DOHH2 (cell line): ENCODE data around the gene GPBAR1.

Experiments used
- H3F3A ChIP-seq: fragments of 200-600 bp; sonication (generic), shearing (Covaris generic); 2 replicates; pipeline ENCODE4 v1.6.0; 2016; ENCODE audit warnings: antibody characterized with exemption, mild to moderate bottlenecking; ENCODE audit not compliant: control insufficient read depth, insufficient read depth
- H3K27ac ChIP-seq: fragments of 200-600 bp; sonication (generic); 2 replicates; pipeline ENCODE4 v1.5.1; 2014; ENCODE audit warnings: low read depth, mild to moderate bottlenecking, low read length, moderate library complexity
- H3K27me3 ChIP-seq: fragments of 200-600 bp; sonication (generic); 2 replicates; pipeline ENCODE4 v1.6.1; 2014; ENCODE audit warnings: mild to moderate bottlenecking, low read length, mixed read lengths; ENCODE audit not compliant: control insufficient read depth
- H3K36me3 ChIP-seq: fragments of 200-600 bp; sonication (generic); 2 replicates; pipeline ENCODE4 v1.6.1; 2014; ENCODE audit warnings: mild to moderate bottlenecking, low read length, moderate library complexity, mixed read lengths; ENCODE audit not compliant: control insufficient read depth
- H3K4me1 ChIP-seq: fragments of 200-600 bp; sonication (generic); 2 replicates; pipeline ENCODE4 v1.6.1; 2014; ENCODE audit warnings: mild to moderate bottlenecking, low read length, mixed read lengths; ENCODE audit not compliant: control insufficient read depth
- H3K4me2 ChIP-seq: fragments of 200-600 bp; sonication (generic); 2 replicates; pipeline ENCODE4 v1.6.0; 2014; ENCODE audit warnings: mild to moderate bottlenecking, low read length, moderate library complexity
- H3K4me3 ChIP-seq: fragments of 200-600 bp; sonication (generic); 2 replicates; pipeline ENCODE4 v1.5.1; 2014; ENCODE audit warnings: mild to moderate bottlenecking, low read length, mixed read lengths
- H3K79me2 ChIP-seq: fragments of 200-600 bp; sonication (generic); 2 replicates; pipeline ENCODE4 v1.6.1; 2014; ENCODE audit warnings: mild to moderate bottlenecking, low read length, mixed read lengths; ENCODE audit not compliant: control insufficient read depth
- H3K9me2 ChIP-seq: fragments of 200-600 bp; sonication (generic); replicated peaks from 2 replicates; pipeline ENCODE4 v1.6.1; 2014; ENCODE audit warnings: mild to moderate bottlenecking, low read length, mixed read lengths; ENCODE audit not compliant: control insufficient read depth
- H3K9me3 ChIP-seq: fragments of 200-600 bp; sonication (generic); 2 replicates; pipeline ENCODE4 v1.6.1; 2014; ENCODE audit warnings: antibody characterized with exemption, low read length, mixed read lengths; ENCODE audit not compliant: control insufficient read depth, insufficient read depth
- H4K20me1 ChIP-seq: fragments of 200-600 bp; sonication (generic); 2 replicates; pipeline ENCODE4 v1.6.0; 2014; ENCODE audit warnings: low read depth, mild to moderate bottlenecking, antibody characterized with exemption, low read length, moderate library complexity; ENCODE audit not compliant: control insufficient read depth, insufficient read depth
- EZH2phosphoT487 ChIP-seq: fragments of 200-600 bp; sonication (generic); IDR thresholded peaks from 2 replicates; pipeline ENCODE4 v1.6.1; 2017; ENCODE audit warnings: borderline replicate concordance, mild to moderate bottlenecking, antibody characterized with exemption, low read length, moderate library complexity, mixed read lengths
- TF ChIP-seq, protein P1 (sequence below): fragments of 200-600 bp; sonication (generic); IDR thresholded peaks from one replicate; pipeline ENCODE4 v1.5.1; 2014; ENCODE audit warnings: antibody characterized with exemption, mild to moderate bottlenecking, low read depth, low read length; ENCODE audit not compliant: poor library complexity, severe bottlenecking

GPBAR1 gene

GRCh38 chr2:218216674-218217359 is 44.0 kb upstream of the GPBAR1 start, which contains the start of gene ARPC2:
ARPC2 (plus strand) TSS chr2:218217189; CDS start chr2:218217471, 282 bp downstream.
- TF ChIP-seq, protein P1, sequence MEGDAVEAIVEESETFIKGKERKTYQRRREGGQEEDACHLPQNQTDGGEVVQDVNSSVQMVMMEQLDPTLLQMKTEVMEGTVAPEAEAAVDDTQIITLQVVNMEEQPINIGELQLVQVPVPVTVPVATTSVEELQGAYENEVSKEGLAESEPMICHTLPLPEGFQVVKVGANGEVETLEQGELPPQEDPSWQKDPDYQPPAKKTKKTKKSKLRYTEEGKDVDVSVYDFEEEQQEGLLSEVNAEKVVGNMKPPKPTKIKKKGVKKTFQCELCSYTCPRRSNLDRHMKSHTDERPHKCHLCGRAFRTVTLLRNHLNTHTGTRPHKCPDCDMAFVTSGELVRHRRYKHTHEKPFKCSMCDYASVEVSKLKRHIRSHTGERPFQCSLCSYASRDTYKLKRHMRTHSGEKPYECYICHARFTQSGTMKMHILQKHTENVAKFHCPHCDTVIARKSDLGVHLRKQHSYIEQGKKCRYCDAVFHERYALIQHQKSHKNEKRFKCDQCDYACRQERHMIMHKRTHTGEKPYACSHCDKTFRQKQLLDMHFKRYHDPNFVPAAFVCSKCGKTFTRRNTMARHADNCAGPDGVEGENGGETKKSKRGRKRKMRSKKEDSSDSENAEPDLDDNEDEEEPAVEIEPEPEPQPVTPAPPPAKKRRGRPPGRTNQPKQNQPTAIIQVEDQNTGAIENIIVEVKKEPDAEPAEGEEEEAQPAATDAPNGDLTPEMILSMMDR = no peak
- TF ChIP-seq EZH2phosphoT487 = no peak
- peak within 1 kb of the TSS; percentile 92 for H3K4me2 ChIP-seq
- H3K4me3 ChIP-seq = peak within 1 kb of the TSS; percentile 89
- H3K4me1 ChIP-seq = peaks cover 43% of the 10 kb centered on the region
- peaks cover 22% of the 10 kb centered on the region for H4K20me1 ChIP-seq
- peaks cover 50% of the 10 kb centered on the region for H3K79me2 ChIP-seq
- peaks cover 16% of the 10 kb centered on the region for H3F3A ChIP-seq
- H3K9me2 ChIP-seq = no peaks in the 10 kb centered on the region
- no peaks in the 10 kb centered on the region for H3K9me3 ChIP-seq
- peaks cover 41% of the 10 kb centered on the region for H3K36me3 ChIP-seq
- no peaks in the 10 kb centered on the region for H3K27me3 ChIP-seq
- H3K27ac ChIP-seq = peak within 1 kb of the TSS; percentile 98

DNA sequence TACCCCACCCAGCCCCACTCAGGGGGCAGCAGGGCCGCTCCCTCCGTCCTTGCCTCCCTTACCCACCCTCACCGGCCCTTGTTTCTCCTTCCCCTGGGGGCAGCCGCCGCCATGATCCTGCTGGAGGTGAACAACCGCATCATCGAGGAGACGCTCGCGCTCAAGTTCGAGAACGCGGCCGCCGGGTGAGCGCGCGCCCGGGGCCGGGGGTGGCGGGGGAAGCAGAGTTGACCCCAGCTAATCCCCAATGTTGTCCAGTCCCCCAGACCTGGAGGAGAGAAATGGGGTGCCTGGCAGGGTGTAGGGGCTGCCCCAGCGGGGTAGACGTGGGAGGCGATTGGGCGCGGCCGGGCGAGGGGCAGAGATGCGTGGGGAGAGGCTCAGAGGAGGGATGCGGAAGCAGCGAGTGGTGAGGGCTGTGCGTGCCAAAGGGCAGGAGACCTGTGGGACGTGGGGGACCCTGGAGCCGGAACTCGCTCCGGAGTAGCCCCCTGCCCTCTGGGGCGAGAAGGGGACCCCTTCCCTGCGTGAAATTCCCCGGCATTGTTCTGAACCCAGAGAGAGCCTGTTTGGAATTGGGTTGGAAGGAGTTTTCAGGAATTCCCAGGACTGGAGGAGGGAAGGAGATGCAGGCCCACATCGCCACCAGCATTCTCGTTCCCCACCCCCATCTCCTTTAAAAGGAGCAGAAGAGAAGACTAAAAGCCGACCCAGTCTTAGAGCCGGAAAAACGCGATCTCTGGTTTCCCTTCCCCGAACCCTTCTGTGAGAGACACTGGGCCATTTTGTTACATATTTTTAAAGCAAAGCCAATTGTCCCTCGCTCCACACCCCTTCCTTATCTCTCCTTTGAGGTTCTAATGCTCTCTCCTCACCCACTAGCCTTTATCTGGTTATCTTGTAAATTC is 43.2 kb upstream of the GPBAR1 start:
- Histone ChIP-seq H3F3A (peaks cover 16% of the 10 kb centered on the region), H3K9me2 (no peaks in the 10 kb centered on the region), H3K9me3 (no peaks in the 10 kb centered on the region), H3K4me2 (peak overlapping the region; percentile 92), H3K4me1 (peaks cover 51% of the 10 kb centered on the region), H4K20me1 (peaks cover 29% of the 10 kb centered on the region), H3K27ac (peak overlapping the region; percentile 98), H3K79me2 (peaks cover 58% of the 10 kb centered on the region), H3K4me3 (peak overlapping the region; percentile 89), H3K27me3 (no peaks in the 10 kb centered on the region), H3K36me3 (peaks cover 49% of the 10 kb centered on the region)
- TF ChIP-seq, protein P1 = no peak
- no peak for TF ChIP-seq EZH2phosphoT487

GRCh38 chr2:218218268-218219185 is 42.3 kb upstream of the GPBAR1 start:
- Histone ChIP-seq H3K27ac (peak overlapping the region; percentile 98), H3K9me2 (no peaks in the 10 kb centered on the region), H3K4me1 (peaks cover 60% of the 10 kb centered on the region), H3K27me3 (no peaks in the 10 kb centered on the region), H3K79me2 (peaks cover 67% of the 10 kb centered on the region), H3K4me3 (peak overlapping the region; percentile 89), H3F3A (peaks cover 16% of the 10 kb centered on the region), H3K9me3 (no peaks in the 10 kb centered on the region), H4K20me1 (peaks cover 36% of the 10 kb centered on the region), H3K36me3 (peaks cover 58% of the 10 kb centered on the region), H3K4me2 (peak overlapping the region; percentile 92)
- TF ChIP-seq, protein P1 = no peak
- no peak for TF ChIP-seq EZH2phosphoT487
